CD4-positive, alpha-beta T cell (primary cell): ENCODE measurements around the gene SMU1. TPM values are rescaled to one million over a fixed set of nuclear protein-coding genes. Genes with fewer than 3 reads are reported as not detected.

Source experiments
- ATAC-seq: fragments of 200-7000 bp; cut with Tn5 transposase; one replicate; pipeline ENCODE4 v1.10.0; 2022; ENCODE audit warnings: mild to moderate bottlenecking; ENCODE audit not compliant: poor library complexity
- CTCF ChIA-PET: fragments of 350-600 bp; sonication (Branson Sonifier 250); formaldehyde crosslinking; loops from one replicate; lab custom pipeline; 2021; ENCODE audit warnings: antibody characterized with exemption, inconsistent platforms; lab: Charles Lee
- POLR2A ChIA-PET: fragments of 350-600 bp; sonication (Branson Sonifier 250); formaldehyde crosslinking; loops from one replicate; lab custom pipeline; 2021; ENCODE audit warnings: antibody characterized with exemption, inconsistent platforms; lab: Charles Lee
- DNase-seq, 14 experiments: peaks; one replicate each; pipeline ENCODE4 v3.0.0-alpha.2; 2013 to 2020; ENCODE audit warnings: mixed read lengths in 2 of 14
- H3K27ac ChIP-seq, 2 donors: one replicate each; pipeline versions ENCODE4 v1.5.1 to v1.7.0; 2013; ENCODE audit warnings: low read length in 2 of 2, low read depth in 1 of 2, mild to moderate bottlenecking in 1 of 2
- H3K27me3 ChIP-seq, 2 experiments: 1 replicate in 1 of 2; 2 replicates in 1 of 2; pipeline versions ENCODE4 v1.6.1 to v1.7.0; 2013; ENCODE audit warnings: low read length in 2 of 2, control low read depth in 1 of 2, mild to moderate bottlenecking in 1 of 2, moderate library complexity in 1 of 2; ENCODE audit not compliant: insufficient read depth in 2 of 2, control insufficient read depth in 1 of 2
- H3K36me3 ChIP-seq: one replicate; pipeline ENCODE4 v1.6.1; 2013; ENCODE audit warnings: low read length, control low read depth; ENCODE audit not compliant: insufficient read depth
- H3K4me1 ChIP-seq: one replicate; pipeline ENCODE4 v1.6.1; 2013; ENCODE audit warnings: low read length, control low read depth; ENCODE audit not compliant: insufficient read depth
- H3K4me3 ChIP-seq: one replicate; pipeline ENCODE4 v1.5.1; 2013; ENCODE audit warnings: mild to moderate bottlenecking, low read length, moderate library complexity
- H3K9me3 ChIP-seq, 2 experiments: 1 replicate in 1 of 2; 2 replicates in 1 of 2; pipeline versions ENCODE4 v1.6.1 to v1.7.0; 2013; ENCODE audit warnings: low read length in 2 of 2, mild to moderate bottlenecking in 2 of 2, control low read depth in 1 of 2, moderate library complexity in 1 of 2; ENCODE audit not compliant: control insufficient read depth in 1 of 2, insufficient read depth in 1 of 2
- H3K27ac Mint-ChIP-seq: one replicate; pipeline ENCODE4 v1.8.0; 2020; ENCODE audit warnings: mixed read lengths
- H3K27me3 Mint-ChIP-seq: one replicate; pipeline ENCODE4 v1.8.0; 2021; ENCODE audit warnings: mixed read lengths
- H3K36me3 Mint-ChIP-seq: one replicate; pipeline ENCODE4 v1.8.0; 2021; ENCODE audit warnings: low read depth, mixed read lengths
- H3K4me1 Mint-ChIP-seq: one replicate; pipeline ENCODE4 v1.8.0; 2021; ENCODE audit warnings: low read depth, mixed read lengths
- H3K4me3 Mint-ChIP-seq: one replicate; pipeline ENCODE4 v1.8.0; 2020; ENCODE audit warnings: mild to moderate bottlenecking, mixed read lengths
- H3K9me3 Mint-ChIP-seq: one replicate; pipeline ENCODE4 v1.8.0; 2020; ENCODE audit warnings: mixed read lengths
- CTCF ChIP-seq: fragments of 200-600 bp; IDR thresholded peaks from one replicate; pipeline ENCODE4 v1.8.0; 2022; ENCODE audit warnings: antibody characterized with exemption, mild to moderate bottlenecking
- intact Hi-C, 2 experiments: fragments of 100-400 bp; cut with DNase I in 1 of 2; cut with micrococcal nuclease in 1 of 2; formaldehyde crosslinking; loops; one replicate each; pipeline versions ENCODE4 v1.15.1 to v1.9.0; 2023 to 2025; cut with DNase I, micrococcal nuclease
- total RNA-seq, 174 experiments: library from RNA in 2 of 174; stranded (reverse) in 2 of 174; gene quantifications; one replicate each; pipeline ENCODE4 v1.2.3 and lab custom pipeline; 2021 to 2026

Gene SMU1
- total RNA-seq, 2 experiments from 2014 or later, result 25.1 to 26.0 TPM

DNA sequence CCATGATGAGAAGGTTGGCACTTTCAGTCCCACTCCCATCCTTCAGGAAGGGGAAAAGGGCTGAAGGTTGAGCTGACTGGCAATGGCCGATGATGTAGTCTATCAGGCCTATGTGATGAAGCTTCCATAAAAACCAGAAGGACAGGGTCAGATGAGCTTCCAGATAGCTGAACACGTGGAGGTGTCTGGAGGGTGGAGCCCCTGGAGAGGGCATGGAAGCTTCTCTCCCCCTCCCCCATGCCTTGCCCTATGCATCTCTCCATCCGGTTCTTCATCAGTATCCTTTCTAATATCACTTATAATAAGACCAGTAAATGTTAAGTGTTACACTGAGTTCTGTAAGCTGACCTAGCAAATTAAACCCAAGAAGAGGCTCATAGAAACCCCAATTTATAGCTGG lies 32.6 kb upstream of the SMU1 start:
- ChIA-PET POLR2A (no interaction called here), CTCF (no interaction called here)
- ATAC-seq, result no peak
- Mint-ChIP-seq H3K4me3 (no peak overlapping the region), H3K27me3 (no peaks in the 10 kb centered on the region), H3K27ac (no peak overlapping the region), H3K4me1 (peaks cover 4% of the 10 kb centered on the region), H3K36me3 (peaks cover 43% of the 10 kb centered on the region), H3K9me3 (no peaks in the 10 kb centered on the region)
- H3K4me1 ChIP-seq, result no peaks in the 10 kb centered on the region
- H3K9me3 ChIP-seq, result no peaks in the 10 kb centered on the region
- no peak overlapping the region for H3K27ac ChIP-seq
- intact Hi-C loops, result no loop called here
- no peak for TF ChIP-seq CTCF
- H3K27me3 ChIP-seq, result no peaks in the 10 kb centered on the region
- H3K36me3 ChIP-seq, result peaks cover 34% of the 10 kb centered on the region
- no peak overlapping the region for H3K4me3 ChIP-seq
- no peak for DNase-seq

- intact Hi-C loops, result no loop called here
Measured at GRCh38 chr9:33108472-33108871, 32.0 kb upstream of the SMU1 start.

DNA sequence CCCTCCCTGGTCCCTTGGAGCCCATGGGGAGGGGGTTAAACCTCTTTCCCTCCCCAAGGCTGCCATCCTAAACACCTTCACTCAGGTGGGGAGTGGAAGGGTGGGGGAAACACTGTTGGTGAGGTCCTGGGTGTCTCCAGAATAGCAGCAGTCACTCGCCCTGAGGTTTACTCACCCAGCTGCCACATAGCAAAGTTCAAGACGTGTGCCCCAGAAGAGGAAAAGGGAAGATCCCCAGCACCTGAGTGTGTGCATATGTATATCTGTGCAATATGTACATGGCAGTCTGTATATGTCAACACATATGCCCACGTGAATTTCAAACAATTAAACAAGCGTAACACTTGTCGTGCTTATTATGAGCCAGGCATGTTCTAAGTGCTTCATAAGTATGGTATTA lies 31.3 kb upstream of the SMU1 start:
- Histone ChIP-seq H3K36me3 (peaks cover 20% of the 10 kb centered on the region), H3K4me1 (no peaks in the 10 kb centered on the region), H3K27me3 (no peaks in the 10 kb centered on the region), H3K4me3 (no peak overlapping the region), H3K9me3 (no peaks in the 10 kb centered on the region), H3K27ac (no peak overlapping the region)
- intact Hi-C loops, result no loop called here
- ChIA-PET POLR2A (no interaction called here), CTCF (no interaction called here)
- DNase-seq (no peak), ATAC-seq (no peak)
- no peaks in the 10 kb centered on the region for H3K9me3 Mint-ChIP-seq
- H3K4me3 Mint-ChIP-seq, result no peak overlapping the region
- H3K27me3 Mint-ChIP-seq, result no peaks in the 10 kb centered on the region
- H3K4me1 Mint-ChIP-seq, result no peaks in the 10 kb centered on the region
- no peak overlapping the region for H3K27ac Mint-ChIP-seq
- H3K36me3 Mint-ChIP-seq, result peaks cover 30% of the 10 kb centered on the region
- no peak for TF ChIP-seq CTCF

More at GRCh38 chr9:33108472-33108871, 32.0 kb upstream of the SMU1 start:
- no peak for TF ChIP-seq CTCF
- ATAC-seq (no peak), DNase-seq (no peak)
- peak overlapping the region; percentile 19 for H3K27ac Mint-ChIP-seq
- Histone ChIP-seq H3K4me1 (no peaks in the 10 kb centered on the region), H3K27me3 (no peaks in the 10 kb centered on the region), H3K27ac (no peak overlapping the region), H3K9me3 (no peaks in the 10 kb centered on the region), H3K4me3 (no peak overlapping the region), H3K36me3 (peaks cover 27% of the 10 kb centered on the region)
- no peaks in the 10 kb centered on the region for H3K4me1 Mint-ChIP-seq
- ChIA-PET POLR2A (no interaction called here), CTCF (no interaction called here)
- no peaks in the 10 kb centered on the region for H3K9me3 Mint-ChIP-seq
- H3K4me3 Mint-ChIP-seq, result no peak overlapping the region
- H3K36me3 Mint-ChIP-seq, result peaks cover 37% of the 10 kb centered on the region
- no peaks in the 10 kb centered on the region for H3K27me3 Mint-ChIP-seq
